Smooth muscle cell (in vitro differentiated cells): ENCODE data around the gene KPNB1. TPM values are rescaled to one million over a fixed set of nuclear protein-coding genes. Genes with fewer than 3 reads are reported as not detected.

Experiments
- DNase-seq: peaks from one replicate; lab custom pipeline; 2025; ENCODE audit not compliant: unreplicated experiment; lab: John Stamatoyannopoulos, UW
- H2AFZ ChIP-seq: fragments of 200-600 bp; sonication (generic); 2 replicates; pipeline ENCODE4 v1.6.0; 2016; ENCODE audit warnings: antibody characterized with exemption, low read depth, mild to moderate bottlenecking
- H3F3A ChIP-seq: fragments of 200-600 bp; sonication (generic); 2 replicates; pipeline ENCODE4 v1.6.0; 2017; ENCODE audit warnings: antibody characterized with exemption, low read depth
- H3K27ac ChIP-seq: fragments of 200-600 bp; sonication (generic); 2 replicates; pipeline ENCODE4 v1.5.1; 2016; ENCODE audit warnings: low read depth, mild to moderate bottlenecking
- H3K27me3 ChIP-seq: fragments of 200-600 bp; sonication (generic); 2 replicates; pipeline ENCODE4 v1.6.1; 2016; ENCODE audit warnings: low read depth, mild to moderate bottlenecking
- H3K36me3 ChIP-seq: fragments of 200-600 bp; sonication (generic); 2 replicates; pipeline ENCODE4 v1.5.1; 2016; ENCODE audit warnings: low read depth
- H3K4me1 ChIP-seq: fragments of 200-600 bp; sonication (generic); 2 replicates; pipeline ENCODE4 v1.5.1; 2016; ENCODE audit warnings: low read depth
- H3K4me2 ChIP-seq: fragments of 200-600 bp; sonication (generic); 2 replicates; pipeline ENCODE4 v1.6.0; 2016; ENCODE audit warnings: mild to moderate bottlenecking
- H3K4me3 ChIP-seq: fragments of 200-600 bp; sonication (generic); 2 replicates; pipeline ENCODE4 v1.5.1; 2016; ENCODE audit warnings: mild to moderate bottlenecking
- H3K79me2 ChIP-seq: fragments of 200-600 bp; sonication (generic); 2 replicates; pipeline ENCODE4 v1.6.0; 2016; ENCODE audit warnings: low read depth, mild to moderate bottlenecking
- H3K9ac ChIP-seq: fragments of 200-600 bp; sonication (generic); 2 replicates; pipeline ENCODE4 v1.6.0; 2016; ENCODE audit warnings: low read depth
- H3K9me3 ChIP-seq: fragments of 200-600 bp; sonication (generic); replicated peaks from 2 replicates; pipeline ENCODE4 v1.5.1; 2016; ENCODE audit warnings: low read depth
- H4K20me1 ChIP-seq: fragments of 200-600 bp; sonication (generic); 2 replicates; pipeline ENCODE4 v1.6.0; 2016; ENCODE audit warnings: low read depth
- CTCF ChIP-seq: fragments of 200-600 bp; sonication (generic); IDR thresholded peaks from 2 replicates; pipeline ENCODE4 v1.5.1; 2017; ENCODE audit warnings: borderline replicate concordance, mild to moderate bottlenecking, antibody characterized with exemption; ENCODE audit not compliant: insufficient read depth, poor library complexity, severe bottlenecking
- WGBS: methylation state at CpG from one replicate; pipeline ENCODE4 v1.1.7; 2016; ENCODE audit warnings: low lambda C conversion rate; 5-methylcytosine and 5-hydroxymethylcytosine counted together
- polyA plus RNA-seq: library from polyadenylated mRNA; unstranded; fragments of >200 nt; fragmentation: Nextera tagmentation; extraction: Ambion mirVana; gene quantifications from 2 replicates; pipeline ENCODE4 v1.2.1, GENCODE V29; 2016
- total RNA-seq: library from RNA; depleted of rRNA; stranded (reverse); fragments of >200 nt; gene quantifications from 2 replicates; pipeline ENCODE4 v1.2.3, GENCODE V29; 2014

Gene KPNB1
- total and polyA plus RNA-seq, 2 experiments from 2014 or later, result 78.8 to 242 TPM

- 89% methylated on average over 5 of the region's 5 CpGs for WGBS
- TF ChIP-seq CTCF, result no peak
- no peaks in the 10 kb centered on the region for H3K27me3 ChIP-seq
- no peak overlapping the region for H2AFZ ChIP-seq
- no peak overlapping the region for H3K4me2 ChIP-seq
- no peak overlapping the region for H3K27ac ChIP-seq
- no peaks in the 10 kb centered on the region for H3F3A ChIP-seq
- H3K79me2 ChIP-seq, result no peaks in the 10 kb centered on the region
- H3K4me3 ChIP-seq, result no peak overlapping the region
- H3K9ac ChIP-seq, result no peak overlapping the region
- H4K20me1 ChIP-seq, result no peaks in the 10 kb centered on the region
- H3K36me3 ChIP-seq, result no peaks in the 10 kb centered on the region
- H3K4me1 ChIP-seq, result no peaks in the 10 kb centered on the region
- H3K9me3 ChIP-seq, result no peaks in the 10 kb centered on the region
- no peak for DNase-seq
Measured at GRCh38 chr17:47638903-47639302, 10.8 kb upstream of the KPNB1 start.

- no peak for TF ChIP-seq CTCF
- Histone ChIP-seq H3K36me3 (no peaks in the 10 kb centered on the region), H3K27ac (no peak overlapping the region), H3K27me3 (no peaks in the 10 kb centered on the region), H4K20me1 (no peaks in the 10 kb centered on the region), H3K4me3 (no peak overlapping the region), H3K4me1 (no peaks in the 10 kb centered on the region), H2AFZ (no peak overlapping the region), H3K79me2 (no peaks in the 10 kb centered on the region), H3K4me2 (no peak overlapping the region), H3K9me3 (no peaks in the 10 kb centered on the region), H3K9ac (no peak overlapping the region), H3F3A (no peaks in the 10 kb centered on the region)
- no peak for DNase-seq
- 93% methylated on average over 3 of the region's 3 CpGs for WGBS
Measured at GRCh38 chr17:47640076-47640475, 9.6 kb upstream of the KPNB1 start.

GRCh38 chr17:47641202-47641601, 8.5 kb upstream of the KPNB1 start:
- Histone ChIP-seq H3K4me3 (no peak overlapping the region), H3K9me3 (no peaks in the 10 kb centered on the region), H3K4me2 (no peak overlapping the region), H3K27ac (no peak overlapping the region), H3K27me3 (no peaks in the 10 kb centered on the region), H3K79me2 (no peaks in the 10 kb centered on the region), H4K20me1 (no peaks in the 10 kb centered on the region), H3F3A (no peaks in the 10 kb centered on the region), H2AFZ (no peak overlapping the region), H3K36me3 (no peaks in the 10 kb centered on the region), H3K9ac (no peak overlapping the region), H3K4me1 (no peaks in the 10 kb centered on the region)
- no peak for DNase-seq
- 94% methylated on average over 4 of the region's 4 CpGs for WGBS
- no peak for TF ChIP-seq CTCF

- H3K36me3 ChIP-seq, result no peaks in the 10 kb centered on the region
- no peak overlapping the region for H2AFZ ChIP-seq
- H3K4me1 ChIP-seq, result no peaks in the 10 kb centered on the region
- no peak for DNase-seq
- no peak overlapping the region for H3K9ac ChIP-seq
- H3K27me3 ChIP-seq, result no peaks in the 10 kb centered on the region
- no peak for TF ChIP-seq CTCF
- 100% methylated on average over 2 of the region's 2 CpGs for WGBS
- no peaks in the 10 kb centered on the region for H3K79me2 ChIP-seq
- H3K9me3 ChIP-seq, result no peaks in the 10 kb centered on the region
- no peaks in the 10 kb centered on the region for H3F3A ChIP-seq
- no peak overlapping the region for H3K27ac ChIP-seq
- no peak overlapping the region for H3K4me3 ChIP-seq
- no peaks in the 10 kb centered on the region for H4K20me1 ChIP-seq
- no peak overlapping the region for H3K4me2 ChIP-seq
Measured at GRCh38 chr17:47643116-47643515, 6.6 kb upstream of the KPNB1 start.
